NCI-H345 treated with DMSO at 0.1 percent for 48 hours (cell line): ENCODE results near the gene RGS7.
"Not testable (repeated sequence)": the region's sequence is repeated elsewhere in the genome, so short reads cannot be mapped to it uniquely, and the experiment has no call there.

Experiments used
- DNase-seq: peaks from one replicate; lab custom pipeline; 2025; ENCODE audit not compliant: unreplicated experiment; lab: John Stamatoyannopoulos, UW

RGS7 gene

GRCh38 chr1:241088075-241088474, 268.9 kb downstream of the RGS7 start:
- DNase-seq = not testable (repeated sequence)

- no peak for DNase-seq
These were observed 270.3 kb downstream of the RGS7 start for GRCh38 chr1:241086686-241087085.

DNA sequence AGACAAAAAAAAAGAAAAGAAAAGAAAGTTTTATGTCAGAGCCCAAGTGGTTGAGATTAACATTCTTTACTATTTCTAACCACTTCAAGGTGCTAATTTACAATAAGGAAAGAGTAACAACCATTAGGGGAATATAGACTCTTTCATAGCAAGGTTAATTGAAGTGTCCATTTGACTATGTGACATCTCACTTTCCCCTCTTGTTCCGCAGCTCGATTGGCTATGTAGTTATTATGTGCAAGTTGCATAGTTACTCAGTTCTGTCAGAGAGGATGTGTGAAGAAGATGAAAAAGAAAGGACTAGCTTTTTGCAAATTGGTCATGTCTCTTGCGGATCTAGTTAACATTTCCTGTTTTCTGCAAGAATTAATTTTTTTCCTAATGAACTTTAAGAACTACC, 273.7 kb downstream of the RGS7 start:
- no peak for DNase-seq

- no peak for DNase-seq
These were observed 275.5 kb downstream of the RGS7 start for GRCh38 chr1:241081473-241081872.

DNA sequence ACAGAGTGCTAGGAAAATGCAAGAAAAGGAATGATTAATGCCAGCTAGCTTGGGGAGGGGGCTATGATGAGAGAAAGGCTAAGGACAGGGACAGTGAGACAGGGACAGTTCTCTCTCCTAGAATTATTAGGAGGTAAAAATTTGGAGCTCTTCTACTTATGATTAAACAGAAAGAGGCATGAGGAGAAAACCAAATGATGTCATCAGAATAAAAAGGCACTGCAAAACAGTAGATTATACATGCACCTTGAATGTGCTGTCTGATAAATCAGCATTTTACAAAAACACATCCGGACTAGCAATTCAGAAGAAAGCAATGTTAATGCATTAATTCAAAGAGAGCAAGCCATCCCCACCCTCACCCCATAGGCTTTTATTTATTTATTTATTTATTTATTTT, 277.5 kb downstream of the RGS7 start:
- no peak for DNase-seq

- DNase-seq = peak; percentile 82
These were observed 278.0 kb downstream of the RGS7 start for GRCh38 chr1:241079047-241079446.

DNA sequence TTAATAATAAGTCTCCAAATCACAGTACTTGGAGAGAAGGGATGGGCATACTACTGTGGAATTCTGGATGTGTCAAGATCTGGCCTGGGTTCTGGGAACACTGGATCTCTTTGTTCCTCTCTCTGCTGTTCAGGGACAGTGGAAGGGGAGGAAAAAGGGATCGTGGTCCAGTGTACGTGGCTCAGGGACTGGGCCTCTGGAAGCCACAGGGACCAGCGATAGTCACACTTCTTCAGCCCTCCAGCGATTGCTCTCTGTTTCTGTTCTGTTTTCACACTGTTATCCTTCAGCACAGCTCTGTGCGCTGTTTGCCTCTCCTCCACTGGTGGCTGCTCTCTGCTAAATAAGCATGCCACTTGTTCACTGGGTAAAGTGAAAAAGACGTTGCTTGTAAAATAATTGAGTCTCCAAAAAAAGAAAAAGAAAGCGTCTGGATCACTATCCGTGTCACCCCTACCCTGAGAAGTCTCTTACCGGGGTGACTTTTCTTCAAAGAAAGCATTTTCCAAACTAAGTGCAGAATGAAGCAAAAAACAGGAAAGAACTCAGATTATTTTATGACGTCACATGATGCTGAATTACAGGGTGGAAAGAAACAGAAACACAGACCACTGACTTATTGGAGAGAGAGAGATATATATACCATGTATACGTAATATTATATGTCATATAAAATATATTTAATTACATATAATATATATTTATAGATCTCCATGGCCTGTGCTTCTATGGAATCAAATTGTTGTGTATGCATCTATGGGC, 279.4 kb downstream of the RGS7 start:
- no peak for DNase-seq

GRCh38 chr1:241074507-241074906, 282.5 kb downstream of the RGS7 start:
- DNase-seq = no peak

DNA sequence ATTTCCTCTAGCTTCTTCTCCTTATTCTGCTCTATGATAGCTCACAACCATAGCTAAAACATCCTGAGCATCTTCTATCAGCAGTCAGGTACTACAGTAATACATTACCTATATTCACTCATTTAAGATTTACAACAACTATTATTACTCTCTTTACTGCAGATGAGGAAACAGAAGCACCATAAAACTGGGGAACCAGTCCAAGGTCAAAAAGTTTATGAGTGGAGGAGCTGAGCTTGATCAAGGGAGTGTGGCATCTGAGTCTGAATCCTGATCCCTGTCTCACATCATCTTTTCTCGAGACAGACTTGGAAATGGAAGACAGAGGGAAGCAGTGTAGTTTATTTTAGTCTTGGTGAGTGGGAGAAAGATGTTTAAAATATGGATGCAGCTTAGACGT, 288.6 kb downstream of the RGS7 start:
- DNase-seq = no peak

- DNase-seq = peak; percentile 25
These were observed 293.7 kb downstream of the RGS7 start for GRCh38 chr1:241063276-241063675.

GRCh38 chr1:241061062-241061461, 295.9 kb downstream of the RGS7 start:
- DNase-seq = no peak

DNA sequence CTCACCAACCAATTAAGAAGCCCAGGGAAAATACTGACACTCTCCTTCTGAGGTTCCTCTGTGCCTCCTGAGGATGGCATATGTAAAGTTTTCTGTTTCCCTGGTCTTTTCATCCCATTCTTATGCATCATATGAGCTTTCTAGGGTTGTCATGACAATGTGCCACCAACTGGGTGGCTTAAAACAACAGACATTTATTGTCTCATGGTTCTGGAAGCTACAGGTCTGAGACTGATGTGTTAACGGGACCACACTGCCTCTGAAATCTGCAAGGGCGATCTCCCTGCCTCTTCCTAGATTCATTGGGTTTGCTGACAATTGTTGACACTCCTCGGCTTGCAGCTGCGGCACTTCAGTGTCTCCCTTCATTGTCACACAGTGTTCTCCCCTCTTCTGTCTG, 308.4 kb downstream of the RGS7 start:
- no peak for DNase-seq

- DNase-seq = no peak
These were observed 311.3 kb downstream of the RGS7 start for GRCh38 chr1:241045659-241046058.

GRCh38 chr1:241034203-241034936, 322.6 kb downstream of the RGS7 start:
- DNase-seq = no peak

DNA sequence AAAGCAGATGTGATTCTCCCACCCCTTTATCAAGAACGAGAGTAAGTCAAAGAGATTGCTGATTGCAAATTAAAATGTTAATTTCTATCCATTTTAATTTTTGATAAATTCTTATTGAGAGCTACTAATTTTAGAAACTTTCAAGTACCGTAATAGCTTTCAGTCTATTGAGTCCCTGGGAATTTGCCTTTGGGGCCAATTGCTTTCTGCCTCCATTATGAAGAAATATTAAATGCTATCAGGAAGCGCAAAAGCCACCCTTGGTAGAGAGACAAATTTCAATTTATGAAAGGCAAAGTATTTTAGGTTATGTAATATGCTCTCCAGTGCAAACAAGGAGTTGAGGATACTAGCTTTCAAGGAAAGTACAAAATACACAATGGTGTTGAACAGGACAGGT, 332.2 kb downstream of the RGS7 start:
- DNase-seq = no peak

DNA sequence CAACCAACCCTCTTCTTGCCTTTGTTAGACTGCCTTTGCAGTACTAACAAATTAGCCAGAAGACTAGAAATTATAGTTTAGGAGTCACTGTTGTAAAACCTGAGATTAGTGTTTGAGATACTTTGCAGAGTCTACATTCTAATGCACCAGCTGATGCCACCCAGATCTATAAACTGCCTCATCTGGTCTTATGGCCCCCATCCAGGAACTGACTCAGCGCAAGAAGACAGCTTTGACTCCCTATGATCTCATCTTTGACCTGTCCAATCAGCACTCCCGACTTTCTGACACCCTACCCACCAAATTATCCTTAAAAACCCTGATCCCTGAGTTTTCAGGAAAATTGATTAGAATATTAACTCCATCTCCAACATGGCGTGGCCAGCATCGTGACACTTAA, 334.6 kb downstream of the RGS7 start:
- no peak for DNase-seq

GRCh38 chr1:241020851-241021697, 335.9 kb downstream of the RGS7 start:
- no peak for DNase-seq

- DNase-seq = no peak
These were observed 344.2 kb downstream of the RGS7 start for GRCh38 chr1:241012708-241013340.

GRCh38 chr1:241007668-241008067, 349.3 kb downstream of the RGS7 start:
- no peak for DNase-seq

- DNase-seq = no peak
These were observed 357.2 kb downstream of the RGS7 start for GRCh38 chr1:240999826-241000225.

DNA sequence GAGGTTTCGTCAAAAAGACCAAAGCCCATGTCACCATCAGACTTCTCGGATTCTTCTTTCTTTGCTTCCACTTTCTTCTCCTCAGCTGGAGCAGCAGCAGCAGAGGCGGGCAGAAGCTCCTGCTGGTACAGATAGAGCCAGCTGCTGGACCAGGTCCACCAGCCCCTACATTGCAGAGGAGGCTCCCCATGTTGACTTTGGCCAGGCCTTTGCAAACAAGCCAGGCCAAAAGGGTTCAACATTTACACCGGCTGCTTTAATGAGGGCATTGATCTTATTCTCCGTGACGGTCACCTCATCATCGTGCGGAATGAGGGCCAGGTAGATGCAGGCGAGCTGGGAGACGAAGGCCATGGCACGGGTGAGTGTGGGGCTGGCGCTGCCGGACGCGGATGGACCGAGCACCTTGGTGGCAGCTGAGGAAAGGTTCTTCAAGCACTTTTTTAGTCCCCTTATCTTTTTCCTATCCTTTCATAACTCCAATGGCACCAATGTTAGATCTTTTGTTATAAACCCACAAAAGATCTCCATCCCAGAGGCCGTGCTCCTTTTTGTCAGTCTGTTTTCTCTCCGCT, 358.5 kb downstream of the RGS7 start:
- DNase-seq = no peak
